ENCODE measurements around the gene MACROD1.

Gene MACROD1

DNA sequence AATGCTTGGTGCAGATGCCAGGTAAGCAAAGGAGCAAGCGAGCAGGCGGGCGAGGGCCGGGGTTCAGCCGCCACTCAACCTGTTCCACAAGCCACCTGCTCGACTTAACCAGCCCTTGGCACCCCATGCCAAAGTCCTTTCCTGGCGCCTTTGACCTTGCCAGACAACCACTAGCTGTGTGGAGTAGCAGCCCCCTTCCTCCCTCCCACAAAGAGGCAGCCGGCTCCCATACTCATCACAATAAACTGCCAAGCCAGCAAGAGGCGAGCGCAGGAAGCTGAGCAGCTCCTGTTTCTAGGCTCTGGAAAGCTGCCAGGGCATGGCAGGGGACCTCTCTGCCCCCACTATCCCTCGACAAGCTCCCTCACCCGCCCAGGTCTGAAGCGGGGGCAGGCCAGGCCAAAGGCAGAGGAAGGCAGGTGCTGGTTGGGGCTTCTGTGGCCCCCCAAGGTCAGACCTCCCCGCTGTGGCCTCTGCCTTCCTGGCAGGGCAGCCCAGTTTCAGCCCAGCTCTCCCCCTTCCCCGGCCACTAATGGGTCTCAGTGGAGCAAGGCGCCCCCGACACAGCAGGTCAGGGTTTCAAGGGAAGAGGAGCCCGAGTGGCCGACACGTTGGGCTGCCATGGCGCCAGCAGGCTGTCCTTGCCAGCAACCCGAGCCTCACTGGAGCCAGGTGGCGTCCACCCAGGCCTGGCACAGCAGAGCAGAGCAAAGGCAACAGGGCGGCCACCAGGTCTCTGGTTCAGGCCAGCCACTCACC is 15.3 kb downstream of the MACROD1 start:
- H3K9ac ChIP-seq (ENCODE audit: low read length), result no peak overlapping the region
- H3K36me3 ChIP-seq (ENCODE audit: low read length), result no peaks in the 10 kb centered on the region
- H3K79me2 ChIP-seq (ENCODE audit: insufficient read depth, low read length), result no peaks in the 10 kb centered on the region; the same call in 1 of the 2 replicates
- no peaks in the 10 kb centered on the region for H3F3A ChIP-seq (ENCODE audit: insufficient read depth)
- H3K27me3 ChIP-seq (ENCODE audit: low read length), result no peaks in the 10 kb centered on the region
- H3K9me2 ChIP-seq (replicated peaks; ENCODE audit: insufficient read depth, low read length), result no peaks in the 10 kb centered on the region
- TF ChIP-seq, protein P1, sequence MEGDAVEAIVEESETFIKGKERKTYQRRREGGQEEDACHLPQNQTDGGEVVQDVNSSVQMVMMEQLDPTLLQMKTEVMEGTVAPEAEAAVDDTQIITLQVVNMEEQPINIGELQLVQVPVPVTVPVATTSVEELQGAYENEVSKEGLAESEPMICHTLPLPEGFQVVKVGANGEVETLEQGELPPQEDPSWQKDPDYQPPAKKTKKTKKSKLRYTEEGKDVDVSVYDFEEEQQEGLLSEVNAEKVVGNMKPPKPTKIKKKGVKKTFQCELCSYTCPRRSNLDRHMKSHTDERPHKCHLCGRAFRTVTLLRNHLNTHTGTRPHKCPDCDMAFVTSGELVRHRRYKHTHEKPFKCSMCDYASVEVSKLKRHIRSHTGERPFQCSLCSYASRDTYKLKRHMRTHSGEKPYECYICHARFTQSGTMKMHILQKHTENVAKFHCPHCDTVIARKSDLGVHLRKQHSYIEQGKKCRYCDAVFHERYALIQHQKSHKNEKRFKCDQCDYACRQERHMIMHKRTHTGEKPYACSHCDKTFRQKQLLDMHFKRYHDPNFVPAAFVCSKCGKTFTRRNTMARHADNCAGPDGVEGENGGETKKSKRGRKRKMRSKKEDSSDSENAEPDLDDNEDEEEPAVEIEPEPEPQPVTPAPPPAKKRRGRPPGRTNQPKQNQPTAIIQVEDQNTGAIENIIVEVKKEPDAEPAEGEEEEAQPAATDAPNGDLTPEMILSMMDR (IDR thresholded peaks at IDR 0.05; ENCODE audit: insufficient read depth, low read length, poor library complexity, severe bottlenecking), result no peak
- TF ChIP-seq EZH2phosphoT487 (conservative IDR thresholded peaks at IDR 0.05; ENCODE audit: low read length), result no peak
- H3K27ac ChIP-seq (ENCODE audit: low read depth, low read length), result no peak overlapping the region
- H4K20me1 ChIP-seq (ENCODE audit: low read depth, low read length), result no peaks in the 10 kb centered on the region
- no peak overlapping the region for H2AFZ ChIP-seq (ENCODE audit: low read depth, low read length, severe bottlenecking)
- no peaks in the 10 kb centered on the region for H3K9me3 ChIP-seq (ENCODE audit: insufficient read depth, low read length)
- H3K4me3 ChIP-seq (ENCODE audit: insufficient read depth, low read length, poor library complexity, severe bottlenecking), result no peak overlapping the region
- H3K4me2 ChIP-seq (ENCODE audit: low read depth, low read length, poor library complexity, severe bottlenecking), result no peak overlapping the region

- Histone ChIP-seq H3F3A (ENCODE audit: insufficient read depth) (no peaks in the 10 kb centered on the region), H3K27ac (ENCODE audit: low read depth, low read length) (no peak overlapping the region), H3K79me2 (ENCODE audit: insufficient read depth, low read length) (no peaks in the 10 kb centered on the region; the same call in 1 of the 2 replicates), H4K20me1 (ENCODE audit: low read depth, low read length) (no peaks in the 10 kb centered on the region; the same call in 1 of the 2 replicates), H3K9me2 (replicated peaks; ENCODE audit: insufficient read depth, low read length) (no peaks in the 10 kb centered on the region), H2AFZ (ENCODE audit: low read depth, low read length, severe bottlenecking) (no peak overlapping the region), H3K9me3 (ENCODE audit: insufficient read depth, low read length) (no peaks in the 10 kb centered on the region), H3K36me3 (ENCODE audit: low read length) (no peaks in the 10 kb centered on the region), H3K27me3 (ENCODE audit: low read length) (no peaks in the 10 kb centered on the region), H3K4me3 (ENCODE audit: insufficient read depth, low read length, poor library complexity, severe bottlenecking) (no peak overlapping the region), H3K9ac (ENCODE audit: low read length) (no peak overlapping the region), H3K4me2 (ENCODE audit: low read depth, low read length, poor library complexity, severe bottlenecking) (no peak overlapping the region)
- TF ChIP-seq EZH2phosphoT487 (conservative IDR thresholded peaks at IDR 0.05; ENCODE audit: low read length), result no peak
- TF ChIP-seq, protein P1 (IDR thresholded peaks at IDR 0.05; ENCODE audit: insufficient read depth, low read length, poor library complexity, severe bottlenecking), result no peak
These were observed 15.9 kb downstream of the MACROD1 start for GRCh38 chr11:64150051-64150450.

GRCh38 chr11:64148917-64149617 is 16.8 kb downstream of the MACROD1 start:
- Histone ChIP-seq H3K27ac (ENCODE audit: low read depth, low read length) (no peak overlapping the region), H2AFZ (ENCODE audit: low read depth, low read length, severe bottlenecking) (no peak overlapping the region), H3K9me3 (ENCODE audit: insufficient read depth, low read length) (no peaks in the 10 kb centered on the region), H3K4me2 (ENCODE audit: low read depth, low read length, poor library complexity, severe bottlenecking) (no peak overlapping the region), H3K36me3 (ENCODE audit: low read length) (no peaks in the 10 kb centered on the region), H4K20me1 (ENCODE audit: low read depth, low read length) (no peaks in the 10 kb centered on the region; the same call in 1 of the 2 replicates), H3K79me2 (ENCODE audit: insufficient read depth, low read length) (no peaks in the 10 kb centered on the region; the same call in 1 of the 2 replicates), H3K4me3 (ENCODE audit: insufficient read depth, low read length, poor library complexity, severe bottlenecking) (no peak overlapping the region), H3K27me3 (ENCODE audit: low read length) (no peaks in the 10 kb centered on the region), H3K9ac (ENCODE audit: low read length) (no peak overlapping the region), H3F3A (ENCODE audit: insufficient read depth) (no peaks in the 10 kb centered on the region), H3K9me2 (replicated peaks; ENCODE audit: insufficient read depth, low read length) (no peaks in the 10 kb centered on the region)
- no peak for TF ChIP-seq EZH2phosphoT487 (conservative IDR thresholded peaks at IDR 0.05; ENCODE audit: low read length)
- TF ChIP-seq, protein P1 (IDR thresholded peaks at IDR 0.05; ENCODE audit: insufficient read depth, low read length, poor library complexity, severe bottlenecking), result peak; percentile 23
